A204.1 (cell line): Measurements from ENCODE around the gene DTYMK.

ENCODE experiments used
- FAIRE-seq: peaks from 2 replicates; lab custom pipeline; 2012; peaks lifted over from hg19 to GRCh38; lab: Jason Lieb, UNC

Gene DTYMK

DNA sequence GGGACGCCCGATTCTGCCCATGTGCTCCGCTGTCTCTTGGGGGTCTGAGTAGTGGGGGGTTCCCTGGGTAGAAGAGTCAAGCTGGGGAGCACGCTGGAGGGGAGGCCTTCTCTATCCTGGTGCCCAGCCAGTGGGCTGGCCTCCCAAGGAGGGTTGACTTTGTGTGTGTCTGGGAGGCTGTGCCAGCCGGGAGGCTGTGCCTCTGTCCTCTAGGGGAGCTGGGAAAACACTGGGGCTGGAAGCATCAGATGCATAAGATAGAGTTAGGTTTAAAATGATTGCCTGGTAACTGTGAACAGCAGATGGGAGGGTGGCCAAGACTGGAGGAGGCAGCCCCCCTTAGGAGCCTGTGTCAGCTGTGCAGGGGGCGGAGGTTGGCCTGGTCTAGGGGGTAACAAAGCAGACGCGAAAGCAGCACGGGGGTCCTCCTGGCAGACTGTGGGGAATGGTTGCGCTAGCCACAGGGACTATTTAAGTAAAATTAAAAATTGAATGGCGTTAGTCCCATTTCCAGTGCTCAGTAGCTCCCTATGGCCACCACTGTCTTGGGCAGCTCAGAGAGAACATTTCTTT is 16.5 kb upstream of the DTYMK start:
- FAIRE-seq: no peak

DNA sequence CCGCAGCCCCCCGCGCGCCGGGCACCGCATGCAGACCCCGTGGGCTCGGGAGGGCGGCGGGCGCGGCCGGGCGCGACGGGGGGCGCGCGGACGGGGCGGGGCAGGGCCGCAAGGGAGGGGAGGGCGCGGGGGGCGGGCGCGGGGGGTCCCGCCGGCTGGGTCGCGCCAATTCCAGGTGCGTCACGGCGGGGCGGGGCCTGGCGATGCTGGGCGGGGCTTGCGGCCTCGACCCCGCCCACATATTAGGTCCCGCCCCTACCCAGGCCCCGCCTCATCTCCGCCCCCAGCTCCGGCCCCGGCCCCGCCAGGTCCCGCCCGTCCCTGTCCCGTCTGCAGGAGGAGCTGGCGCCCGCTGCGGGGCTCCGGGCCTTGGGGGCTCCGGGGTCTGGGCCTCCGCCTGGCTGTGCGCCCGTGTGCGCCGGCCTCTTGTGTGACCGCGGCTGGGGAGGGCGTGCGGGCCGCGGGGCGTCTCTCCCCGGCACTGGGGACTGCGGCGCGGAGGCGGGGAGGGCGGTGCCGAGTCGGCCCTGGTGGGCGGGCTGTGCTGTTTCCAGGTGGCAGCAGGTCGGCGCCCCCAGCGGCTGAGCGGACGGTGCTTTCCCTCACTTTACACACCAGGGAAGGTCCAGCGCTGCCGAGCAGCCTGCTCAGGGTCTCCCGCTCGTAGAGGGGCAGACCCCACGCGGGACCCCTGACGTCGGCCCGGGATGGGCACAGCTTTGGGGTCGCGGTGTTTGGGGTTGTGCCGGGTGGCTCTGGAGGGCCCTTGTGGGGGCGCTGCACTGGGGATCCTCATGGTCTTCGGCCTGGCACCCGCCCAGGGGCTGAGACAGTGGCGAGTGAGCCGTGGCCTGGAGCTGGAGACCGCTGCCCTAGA is 15.8 kb upstream of the DTYMK start:
- FAIRE-seq: no peak

DNA sequence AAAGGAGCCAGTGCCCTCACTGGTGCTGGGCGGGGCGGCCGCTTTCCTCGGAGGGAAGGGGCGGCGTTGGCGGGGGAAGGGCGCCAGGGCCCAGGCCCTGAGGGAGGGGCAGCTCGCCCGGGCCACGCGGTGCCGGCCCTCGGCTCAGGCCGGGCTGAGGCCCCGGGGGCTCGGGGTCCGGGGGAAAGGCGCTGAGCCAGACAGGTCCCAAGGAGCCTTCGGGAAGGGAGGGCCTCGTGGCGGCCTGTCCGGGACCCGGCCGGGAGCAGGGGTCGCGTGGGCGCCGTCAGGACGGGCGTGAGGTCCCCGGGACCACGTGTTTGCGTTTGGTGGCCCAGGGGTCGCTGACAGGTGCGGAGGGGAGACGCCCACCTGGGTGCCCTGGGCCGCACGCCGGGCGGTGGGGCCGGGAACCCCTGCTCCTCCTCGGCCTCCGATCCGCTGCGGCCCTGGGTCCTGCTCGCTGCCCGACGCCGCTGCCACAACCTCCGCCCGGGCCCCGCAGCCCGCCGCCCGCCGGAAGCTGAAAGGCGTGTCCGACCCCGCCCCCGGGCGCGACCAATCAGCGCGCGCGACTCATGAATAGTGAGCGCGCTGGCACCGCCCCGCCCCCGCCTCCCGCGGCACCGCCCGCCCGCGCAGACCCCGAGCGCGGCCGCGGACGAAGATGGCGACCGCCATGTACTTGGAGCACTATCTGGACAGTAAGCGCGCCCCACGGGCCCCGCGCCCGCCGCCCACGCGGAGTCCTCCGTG is 15.0 kb upstream of the DTYMK start, which contains the start of gene ING5:
ING5 (plus strand) TSS at position 641 of the 756 bp plus-strand sequence; CDS start at position 668, 27 bp downstream.
- FAIRE-seq: no peak

DNA sequence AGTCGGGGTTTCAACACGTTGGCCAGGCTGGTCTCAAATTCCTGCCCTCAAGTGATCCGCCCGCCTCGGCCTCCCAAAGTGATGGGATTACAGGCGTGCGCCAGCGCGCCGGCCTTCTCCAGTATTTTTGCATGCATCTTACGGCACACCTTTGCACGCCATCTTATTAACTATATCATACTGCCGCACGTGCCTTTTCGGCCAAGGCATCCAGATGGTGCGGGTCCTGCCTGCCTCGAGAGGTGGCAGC is 14.5 kb upstream of the DTYMK start:
- no peak for FAIRE-seq

DNA sequence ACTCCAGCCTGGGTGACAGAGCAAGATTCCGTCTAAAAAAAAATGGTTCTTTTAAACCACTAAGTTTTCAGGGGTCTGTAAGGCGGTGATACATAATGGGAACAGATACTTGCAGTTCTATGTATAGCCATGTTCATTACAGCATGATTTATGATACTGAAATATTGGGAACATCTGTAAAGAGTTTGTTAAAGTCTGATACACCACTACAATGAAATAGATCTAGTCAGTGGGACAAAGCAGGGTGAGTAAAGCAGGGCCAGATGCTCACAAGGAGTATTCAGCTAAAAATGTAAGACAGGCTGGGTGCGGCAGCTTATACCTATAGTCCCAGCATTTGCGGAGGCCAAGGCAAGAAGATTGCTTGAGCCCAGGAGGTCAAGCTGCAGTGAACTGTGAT is 9.0 kb upstream of the DTYMK start:
- FAIRE-seq: no peak

DNA sequence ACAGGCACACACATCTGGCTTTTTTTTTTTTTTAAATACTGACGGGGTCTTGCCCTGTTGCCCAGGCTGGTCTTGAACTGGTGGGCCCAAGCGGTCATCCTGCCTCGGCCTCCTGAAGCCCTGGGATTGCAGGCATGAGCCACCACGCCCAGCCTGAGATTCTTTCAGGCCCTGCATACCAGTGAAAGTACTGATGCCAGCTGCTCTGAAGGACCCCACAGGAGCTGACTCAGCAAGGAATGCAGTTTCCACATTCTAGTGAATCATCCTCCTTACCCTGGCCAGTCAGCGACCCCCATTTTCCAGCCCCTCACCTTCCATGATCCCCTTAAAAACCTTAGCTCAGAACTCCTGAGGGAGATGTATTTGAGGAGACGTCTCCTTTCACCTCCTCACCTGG is 5.8 kb upstream of the DTYMK start:
- FAIRE-seq: no peak

DNA sequence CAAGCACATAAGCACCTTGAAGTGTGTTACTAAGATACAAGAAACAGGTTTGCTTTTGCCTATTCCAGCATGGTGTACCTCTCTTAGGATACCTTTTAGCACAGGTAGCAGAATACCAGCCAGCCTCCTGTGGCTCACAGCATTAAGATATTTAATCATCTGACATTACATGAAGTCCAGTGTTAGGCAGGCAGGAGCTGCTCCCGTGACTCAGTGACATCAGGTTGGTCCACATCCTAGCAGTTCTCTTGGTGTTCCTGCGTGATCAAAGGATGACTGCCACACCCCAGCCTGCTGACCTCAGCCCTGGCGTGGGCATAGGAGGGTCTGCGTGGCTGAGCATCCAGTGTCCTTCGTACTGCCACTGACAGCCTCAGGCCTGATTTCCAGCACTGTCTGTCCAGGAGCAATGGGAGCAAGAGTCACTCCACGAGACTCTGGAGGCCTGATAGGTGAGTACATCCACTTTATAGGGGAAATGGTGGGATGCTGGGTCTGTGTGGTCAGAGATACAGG is 3.6 kb upstream of the DTYMK start:
- no peak for FAIRE-seq

DNA sequence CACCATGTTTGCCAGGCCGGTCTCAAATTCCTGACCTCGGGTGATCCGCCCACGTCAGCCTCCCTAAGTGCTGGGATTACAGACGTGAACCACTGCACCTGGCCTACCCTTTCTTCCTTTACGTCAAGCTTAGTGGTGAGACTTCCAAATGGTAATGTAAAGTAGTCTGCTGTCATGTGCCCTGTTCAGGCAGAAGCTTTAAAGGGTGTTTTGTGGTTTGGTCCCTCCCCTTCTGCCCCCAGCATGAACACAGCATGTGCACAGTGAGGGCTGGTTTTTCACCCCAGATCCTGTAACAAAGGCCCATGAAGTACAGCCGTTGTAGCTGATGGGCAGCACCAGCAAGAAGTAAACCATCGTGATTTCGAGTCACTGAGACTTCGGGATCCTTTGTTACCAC is 2.7 kb upstream of the DTYMK start:
- no peak for FAIRE-seq

DNA sequence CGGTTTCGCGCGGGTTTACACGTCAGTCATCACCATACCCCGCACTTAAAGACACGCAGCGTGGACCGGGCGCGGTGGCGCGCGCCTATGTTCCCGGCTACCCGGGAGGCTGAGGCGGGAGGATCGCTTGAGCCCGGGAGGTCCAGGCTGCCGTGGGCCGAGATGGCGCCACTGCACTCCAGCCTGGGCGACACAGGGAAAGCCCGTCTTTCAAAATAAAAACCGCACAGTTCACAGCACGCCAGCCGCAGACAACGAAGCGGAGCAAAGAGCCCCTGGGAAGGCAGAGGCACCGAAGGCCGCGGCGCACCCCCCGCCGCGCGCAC is 328 bp downstream of the DTYMK start:
- FAIRE-seq: no peak

DNA sequence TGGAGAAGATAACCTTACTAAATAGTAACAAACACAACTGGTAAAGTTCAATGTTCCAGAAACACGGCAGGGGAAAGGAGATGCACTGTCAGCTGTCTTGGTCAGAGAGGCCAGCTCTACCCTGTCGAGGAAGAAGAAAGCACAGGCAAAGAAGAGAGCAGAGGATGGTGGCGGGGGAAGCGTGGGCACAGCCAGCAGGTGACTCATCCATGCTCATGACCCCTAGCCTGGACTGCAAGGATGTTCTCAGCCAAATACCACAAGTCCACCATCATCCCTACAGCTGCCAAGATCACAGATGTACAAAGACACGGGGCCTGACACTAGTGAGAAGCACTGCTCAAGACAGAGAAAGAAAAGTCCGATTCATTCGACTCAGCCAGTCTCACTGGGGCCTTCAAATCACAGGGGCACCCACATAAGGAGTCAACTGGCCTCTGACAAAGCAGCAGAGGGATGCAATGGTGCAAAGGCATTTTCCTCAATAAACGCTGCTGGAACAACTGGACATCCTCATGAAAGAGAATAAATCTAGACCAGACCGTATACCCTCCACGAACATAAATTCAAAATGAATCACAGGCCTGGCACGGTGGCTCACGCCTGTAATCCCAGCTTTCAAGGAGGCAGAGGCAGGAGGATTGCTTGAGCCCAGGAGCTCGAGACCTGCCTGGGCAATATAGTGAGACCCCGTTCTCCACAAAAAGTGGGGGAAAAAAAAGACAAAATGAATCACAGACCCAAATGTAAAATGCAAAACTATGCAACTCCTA is 5.6 kb downstream of the DTYMK start:
- no peak for FAIRE-seq

DNA sequence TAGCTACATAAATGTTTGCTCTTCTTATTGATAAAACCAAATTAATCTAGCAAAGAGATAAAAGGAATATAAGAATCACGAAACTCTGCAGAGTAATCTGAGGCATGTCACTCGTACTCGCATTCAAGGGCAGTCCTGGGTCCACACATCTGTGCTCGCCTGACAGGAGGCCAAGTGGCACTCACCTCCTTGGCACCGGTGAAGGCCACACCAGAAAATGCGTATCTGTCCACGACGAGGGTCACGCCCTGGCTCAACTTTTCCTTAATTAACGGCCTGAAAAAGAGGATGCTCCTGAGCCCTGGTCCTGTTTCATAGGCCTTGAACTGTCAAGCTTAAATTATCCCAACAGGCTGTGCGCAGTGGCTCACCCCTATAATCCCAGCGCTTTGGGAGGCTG is 6.6 kb downstream of the DTYMK start:
- FAIRE-seq: no peak

DNA sequence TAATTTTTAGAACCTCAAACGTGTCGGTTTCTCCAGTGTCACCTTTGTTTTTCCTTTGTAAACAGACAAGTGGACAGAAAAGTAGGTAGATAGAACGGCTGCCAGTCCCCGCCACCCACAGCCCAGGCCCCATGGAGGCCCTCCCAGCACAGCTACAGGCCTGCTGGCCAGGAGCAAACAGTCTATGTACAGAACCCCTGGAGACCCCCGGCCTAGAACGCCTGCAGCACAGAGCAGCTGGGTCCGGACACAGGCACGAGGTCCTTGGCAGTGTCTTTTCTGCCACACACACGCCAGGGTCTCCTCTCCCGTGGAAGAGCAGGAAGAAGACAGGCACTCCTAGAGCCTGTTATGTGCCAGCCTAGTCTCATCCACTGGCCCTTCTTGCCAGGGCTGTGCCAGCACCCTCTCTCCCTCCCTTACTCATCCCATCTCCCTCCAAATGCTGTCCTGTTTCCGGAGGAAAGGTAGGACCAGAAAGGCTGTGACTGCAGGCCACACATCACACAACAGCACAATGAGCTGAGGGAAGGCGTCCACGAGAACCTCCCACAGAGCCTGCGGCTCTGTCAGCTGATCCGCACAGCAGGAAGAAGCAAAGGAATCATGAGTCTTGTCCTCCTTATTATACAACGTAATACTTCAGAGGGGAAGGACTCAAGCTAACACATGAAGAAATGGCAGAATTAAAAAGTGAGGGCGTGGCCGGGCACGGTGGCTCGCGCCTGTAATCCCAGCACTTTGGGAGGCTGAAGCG is 7.7 kb downstream of the DTYMK start:
- no peak for FAIRE-seq

DNA sequence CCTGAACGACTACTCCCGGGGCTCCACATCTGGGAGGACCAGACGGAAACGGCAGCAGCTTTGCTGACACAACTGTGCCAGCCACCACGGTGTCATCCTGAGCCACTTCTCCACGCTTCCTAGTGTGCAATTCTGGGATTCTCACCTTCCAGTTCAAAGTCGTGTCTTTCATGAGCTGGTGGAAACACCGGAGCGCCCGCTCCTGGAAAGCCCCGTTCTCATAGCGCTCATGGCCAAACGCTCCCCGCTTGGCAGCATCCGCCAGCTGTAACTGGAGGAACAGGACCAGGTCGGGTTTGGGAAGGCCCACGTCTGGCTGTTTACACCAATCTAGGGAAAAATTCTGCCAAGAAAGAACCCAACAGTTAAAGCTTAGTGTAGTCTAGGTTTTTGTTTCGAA is 8.3 kb downstream of the DTYMK start:
- no peak for FAIRE-seq

DNA sequence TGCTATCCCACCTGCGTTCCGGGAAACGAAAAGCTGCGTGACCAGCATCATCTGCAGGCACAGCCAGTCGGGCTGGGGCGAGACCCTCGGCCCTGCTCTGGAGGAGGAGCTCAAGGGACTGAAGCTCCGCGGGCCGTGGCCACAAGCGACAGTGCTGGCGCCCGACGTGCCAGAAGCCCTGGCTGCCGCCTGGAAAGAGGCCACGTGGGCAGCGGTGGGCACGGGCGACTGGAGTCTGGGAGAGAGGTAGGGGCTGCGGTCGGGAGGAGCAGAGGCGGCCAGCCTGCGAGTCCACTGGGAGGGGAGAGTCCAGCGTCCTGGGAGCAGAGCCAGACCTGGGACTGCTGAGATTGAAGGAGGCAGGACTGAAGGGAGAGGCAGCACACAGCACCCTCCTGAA is 9.2 kb downstream of the DTYMK start:
- FAIRE-seq: no peak

DNA sequence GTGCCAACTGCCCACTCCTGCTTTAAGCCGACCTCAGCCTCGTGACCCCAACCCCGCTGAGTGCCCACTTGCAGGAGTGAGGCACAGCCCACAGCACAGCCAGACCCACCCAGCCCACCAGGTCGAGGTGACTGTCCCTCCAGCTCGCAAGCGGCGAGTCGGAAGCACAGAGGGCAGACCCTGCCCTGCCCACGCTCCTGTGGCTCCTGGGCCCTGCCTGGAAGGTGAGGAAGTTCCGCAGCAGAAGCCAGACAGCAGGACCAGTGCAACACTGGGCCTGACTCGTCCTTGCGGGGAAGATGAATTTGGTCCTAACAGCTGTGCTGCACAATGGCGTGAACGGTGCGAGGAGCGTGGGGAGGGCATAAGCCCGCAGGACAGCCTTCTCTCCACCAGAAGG is 9.9 kb downstream of the DTYMK start:
- no peak for FAIRE-seq

DNA sequence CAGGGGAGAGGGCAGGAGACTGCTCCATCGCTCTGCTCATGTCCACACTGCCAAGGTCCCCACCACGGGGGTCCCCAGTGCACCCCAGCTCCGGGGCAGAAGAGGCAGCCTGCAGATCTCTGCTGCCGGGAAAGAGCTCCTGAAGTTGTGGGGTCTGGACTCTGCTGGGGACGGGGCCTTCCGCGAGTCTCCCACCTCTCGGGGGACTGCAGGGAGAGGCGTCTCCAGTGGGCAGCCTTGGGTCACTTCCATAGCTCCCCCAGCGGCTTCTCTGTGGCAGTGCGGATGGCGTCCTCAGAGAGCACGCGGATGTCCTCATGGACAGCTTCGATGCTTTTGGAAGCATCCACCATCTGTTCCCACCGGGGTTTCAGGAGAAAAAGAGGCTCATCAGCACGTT is 10.7 kb downstream of the DTYMK start:
- no peak for FAIRE-seq

DNA sequence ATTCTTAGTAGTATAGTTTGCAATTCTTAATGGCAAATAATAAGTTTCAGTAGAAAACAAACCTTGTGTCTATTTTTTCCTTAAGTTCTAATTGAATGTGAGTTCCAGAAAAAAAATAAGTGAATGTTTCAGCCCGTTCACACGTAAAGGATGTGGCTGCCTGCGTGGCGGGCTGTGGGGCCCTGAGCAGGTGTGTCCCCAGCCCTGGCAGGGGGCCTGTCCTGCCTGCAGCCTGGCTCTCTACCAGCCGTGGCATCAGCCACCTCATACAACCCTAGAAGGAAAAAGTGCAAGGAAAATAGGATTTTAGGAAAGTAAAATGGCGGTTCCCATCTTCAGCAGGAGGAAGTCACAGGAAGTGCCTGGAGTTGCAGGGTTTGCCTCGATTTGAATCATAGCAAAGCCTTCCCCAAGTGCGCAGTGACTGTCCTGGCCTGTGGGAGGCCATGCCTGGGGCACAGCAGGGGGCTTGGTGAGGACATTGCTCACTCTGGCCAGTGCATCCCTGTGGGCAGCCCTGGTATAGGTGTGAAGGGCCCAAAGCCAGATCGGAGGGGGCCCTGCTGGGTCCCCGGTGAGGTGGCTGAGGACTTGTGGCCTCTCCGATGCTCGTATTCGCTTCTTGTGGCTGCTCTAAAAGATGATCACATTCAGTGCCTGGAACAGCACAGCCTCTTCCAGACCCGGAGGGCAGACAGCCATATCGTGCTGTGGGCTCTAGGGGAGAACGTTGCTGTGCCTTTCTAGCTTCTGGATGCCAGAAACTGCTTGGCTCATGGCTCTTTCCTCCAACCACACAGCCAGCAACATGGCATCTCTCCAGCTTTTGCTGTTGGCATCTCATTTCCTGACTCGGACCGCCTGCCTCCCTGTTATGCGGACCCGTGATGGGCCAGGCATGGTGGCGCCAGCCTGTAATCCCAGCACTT is 12.6 kb downstream of the DTYMK start:
- FAIRE-seq: no peak

DNA sequence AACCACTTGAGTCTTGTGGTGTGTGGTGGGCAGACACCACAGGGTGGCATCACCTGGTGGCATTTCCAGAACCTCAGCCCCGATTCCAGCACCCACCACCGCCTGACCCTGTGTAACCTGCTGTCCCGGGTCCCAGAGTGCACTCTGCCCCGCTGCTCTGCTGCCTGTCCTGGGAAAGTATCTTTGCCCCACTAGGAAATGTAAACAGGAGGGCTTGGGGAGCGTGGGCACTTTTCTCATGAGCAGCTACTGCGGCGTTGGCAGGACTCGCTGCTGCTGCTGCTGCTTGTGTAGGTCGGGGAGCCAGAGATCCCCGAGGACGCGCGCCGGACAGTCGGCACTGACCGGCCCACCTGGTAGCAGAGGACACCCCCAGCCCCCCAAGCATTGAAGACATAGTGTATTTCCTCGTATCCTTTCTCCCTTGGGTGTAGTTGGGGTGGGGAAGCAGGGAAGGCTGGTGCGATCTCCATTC is 13.4 kb downstream of the DTYMK start:
- no peak for FAIRE-seq

DNA sequence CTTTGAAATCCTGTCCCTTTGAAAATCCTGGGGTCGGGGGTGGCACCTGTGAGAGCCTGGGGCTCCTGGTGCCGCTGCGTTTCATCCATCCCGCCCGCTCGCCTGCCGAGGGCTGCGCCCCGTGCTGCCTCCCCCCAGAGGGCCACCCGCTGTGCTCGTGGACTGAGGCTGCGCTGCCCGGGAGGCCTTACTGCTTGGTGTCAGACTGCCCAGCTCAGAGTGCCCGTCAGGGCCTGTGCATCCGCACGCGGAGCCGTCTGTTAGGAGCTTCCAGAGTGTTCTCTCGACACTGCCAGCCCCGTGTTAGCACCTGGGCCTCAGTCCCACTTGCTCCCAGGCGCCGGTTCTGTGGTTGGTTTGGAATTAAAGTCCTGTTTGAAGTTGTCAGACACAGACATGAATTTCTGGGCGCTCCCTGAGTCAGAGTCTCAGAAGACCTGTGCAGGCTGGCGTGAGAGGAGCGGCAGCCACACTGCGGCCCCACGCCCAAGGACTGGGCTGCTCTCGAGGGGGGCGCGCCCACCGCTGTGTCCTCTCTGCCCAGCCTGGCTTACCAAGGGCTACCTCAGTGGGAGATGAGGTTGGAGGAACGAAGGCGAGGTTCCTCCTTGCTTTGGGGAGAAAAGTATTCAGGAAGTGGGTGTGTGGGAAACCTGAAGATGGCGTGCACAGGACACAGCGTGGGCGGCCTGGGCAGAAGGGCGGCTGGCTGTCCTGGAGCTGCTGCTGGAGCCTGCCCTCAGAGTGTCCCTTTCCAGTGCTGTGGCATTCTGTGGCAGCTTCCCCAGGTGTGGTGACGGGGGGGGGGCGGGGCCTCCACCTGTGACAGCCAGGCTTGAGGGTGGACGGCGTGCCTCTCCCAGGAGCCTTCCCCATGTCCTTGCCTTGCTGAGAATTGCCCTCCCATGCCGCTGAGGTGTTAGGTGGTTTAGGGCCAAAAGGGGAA is 14.1 kb downstream of the DTYMK start:
- no peak for FAIRE-seq
